ENCODE results near the gene SHISA5. TPM values are rescaled to one million over a fixed set of nuclear protein-coding genes. Genes with fewer than 3 reads are reported as not detected.
A peak's percentile ranks its signal among the peaks of the same experiment; 100 is the strongest.

The SHISA5 gene
- polyA plus RNA-seq, 4 donors = 68.2 to 220 (median 106) TPM

- no peak overlapping the region for H3K27ac ChIP-seq (ENCODE audit: low read depth in 1 of 3, low read length in 2 of 3)
- FAIRE-seq = no peak
- H3K36me3 ChIP-seq (ENCODE audit: control insufficient read depth in 3 of 3, insufficient read depth in 2 of 3, low read depth in 1 of 3, low read length in 3 of 3) = peaks cover 0 to 45% (median 3%) of the 10 kb centered on the region in 3 donors
- no peaks in the 10 kb centered on the region for H3K9me3 ChIP-seq (ENCODE audit: control insufficient read depth in 2 of 2, insufficient read depth in 1 of 2, low read depth in 1 of 2, low read length in 1 of 2)
- H3K27me3 ChIP-seq (ENCODE audit: control insufficient read depth in 3 of 3, insufficient read depth in 3 of 3, low read length in 3 of 3) = no peaks in the 10 kb centered on the region
- WGBS, 3 donors = 64 to 80% (median 71%) methylated on average over 12 of the region's 12 CpGs
- no peak for DNase-seq
- no peaks in the 10 kb centered on the region for H3K4me1 ChIP-seq (ENCODE audit: control insufficient read depth in 3 of 3, insufficient read depth in 2 of 3, low read depth in 1 of 3, low read length in 2 of 3)
- H3K4me3 ChIP-seq (ENCODE audit: low read depth in 1 of 3, low read length in 3 of 3) = no peak overlapping the region
Observed at GRCh38 chr3:48518638-48519276, 14.8 kb upstream of the SHISA5 start.

- Histone ChIP-seq H3K27me3 (ENCODE audit: control insufficient read depth in 3 of 3, insufficient read depth in 3 of 3, low read length in 3 of 3) (no peaks in the 10 kb centered on the region), H3K9me3 (ENCODE audit: control insufficient read depth in 2 of 2, insufficient read depth in 1 of 2, low read depth in 1 of 2, low read length in 1 of 2) (no peaks in the 10 kb centered on the region), H3K36me3 (ENCODE audit: control insufficient read depth in 3 of 3, insufficient read depth in 2 of 3, low read depth in 1 of 3, low read length in 3 of 3) (peaks cover 0 to 42% (median 3%) of the 10 kb centered on the region in 3 donors), H3K4me1 (ENCODE audit: control insufficient read depth in 3 of 3, insufficient read depth in 2 of 3, low read depth in 1 of 3, low read length in 2 of 3) (no peaks in the 10 kb centered on the region), H3K4me3 (ENCODE audit: low read depth in 1 of 3, low read length in 3 of 3) (no peak overlapping the region), H3K27ac (ENCODE audit: low read depth in 1 of 3, low read length in 2 of 3) (no peak overlapping the region)
- FAIRE-seq (no peak), DNase-seq (no peak)
- WGBS, 3 donors = 89 to 93% (median 90%) methylated on average over 6 of the region's 6 CpGs
Observed at GRCh38 chr3:48518069-48518468, 14.1 kb upstream of the SHISA5 start.

- H3K9me3 ChIP-seq (ENCODE audit: control insufficient read depth in 2 of 2, insufficient read depth in 1 of 2, low read depth in 1 of 2, low read length in 1 of 2) = no peaks in the 10 kb centered on the region
- peaks cover 0 to 32% (median 3%) of the 10 kb centered on the region in 3 donors for H3K36me3 ChIP-seq (ENCODE audit: control insufficient read depth in 3 of 3, insufficient read depth in 2 of 3, low read depth in 1 of 3, low read length in 3 of 3)
- DNase-seq (no peak), FAIRE-seq (no peak)
- no peak overlapping the region for H3K27ac ChIP-seq (ENCODE audit: low read depth in 1 of 3, low read length in 2 of 3)
- H3K4me3 ChIP-seq (ENCODE audit: low read depth in 1 of 3, low read length in 3 of 3) = no peak overlapping the region
- H3K4me1 ChIP-seq (ENCODE audit: control insufficient read depth in 3 of 3, insufficient read depth in 2 of 3, low read depth in 1 of 3, low read length in 2 of 3) = no peaks in the 10 kb centered on the region
- H3K27me3 ChIP-seq (ENCODE audit: control insufficient read depth in 3 of 3, insufficient read depth in 3 of 3, low read length in 3 of 3) = no peaks in the 10 kb centered on the region
- 67 to 77% (median 70%) methylated on average over 8 of the region's 8 CpGs for WGBS, 3 donors
Observed at GRCh38 chr3:48516571-48516970, 12.6 kb upstream of the SHISA5 start.

- FAIRE-seq (no peak), DNase-seq (no peak)
- Histone ChIP-seq H3K36me3 (ENCODE audit: control insufficient read depth in 3 of 3, insufficient read depth in 2 of 3, low read depth in 1 of 3, low read length in 3 of 3) (peaks cover 0 to 19% (median 3%) of the 10 kb centered on the region in 3 donors), H3K27ac (ENCODE audit: low read depth in 1 of 3, low read length in 2 of 3) (no peak overlapping the region), H3K4me1 (ENCODE audit: control insufficient read depth in 3 of 3, insufficient read depth in 2 of 3, low read depth in 1 of 3, low read length in 2 of 3) (no peaks in the 10 kb centered on the region), H3K9me3 (ENCODE audit: control insufficient read depth in 2 of 2, insufficient read depth in 1 of 2, low read depth in 1 of 2, low read length in 1 of 2) (no peaks in the 10 kb centered on the region), H3K27me3 (ENCODE audit: control insufficient read depth in 3 of 3, insufficient read depth in 3 of 3, low read length in 3 of 3) (no peaks in the 10 kb centered on the region), H3K4me3 (ENCODE audit: low read depth in 1 of 3, low read length in 3 of 3) (no peak overlapping the region)
- WGBS, 3 donors = 75 to 83% (median 80%) methylated on average over 8 of the region's 8 CpGs
Observed at GRCh38 chr3:48514431-48515227, 10.7 kb upstream of the SHISA5 start.

DNA sequence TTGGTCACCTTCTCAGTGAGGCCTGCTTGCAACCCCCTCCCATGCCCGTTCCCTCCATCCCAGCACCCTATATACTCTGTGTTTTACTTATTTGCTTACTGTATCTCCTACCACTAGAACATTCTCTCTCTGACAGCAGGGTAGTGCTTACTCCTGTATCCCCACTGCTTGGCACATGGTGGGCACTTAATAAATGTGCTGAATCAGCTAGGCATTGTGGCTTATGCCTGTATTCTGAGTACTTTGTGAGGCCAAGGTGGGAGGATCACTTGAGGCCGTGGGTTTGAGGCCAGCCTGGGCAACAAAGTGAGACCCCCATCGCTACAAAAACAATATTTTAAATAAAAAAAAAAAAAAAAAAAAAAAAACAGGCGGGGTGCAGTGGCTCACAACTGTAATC, 7.6 kb upstream of the SHISA5 start:
- WGBS, 3 donors = 73 to 85% (median 85%) methylated on average over 3 to 4 of the region's 4 CpGs

GRCh38 chr3:48507256-48508061, 3.5 kb upstream of the SHISA5 start:
- H3K27me3 ChIP-seq (ENCODE audit: control insufficient read depth in 3 of 3, insufficient read depth in 3 of 3, low read length in 3 of 3) = no peaks in the 10 kb centered on the region
- FAIRE-seq = no peak

More for the DNA sequence above, 7.6 kb upstream of the SHISA5 start:
- no peaks in the 10 kb centered on the region for H3K27me3 ChIP-seq (ENCODE audit: control insufficient read depth in 3 of 3, insufficient read depth in 3 of 3, low read length in 3 of 3)
- no peak overlapping the region for H3K4me3 ChIP-seq (ENCODE audit: low read depth in 1 of 3, low read length in 3 of 3)
- DNase-seq = no peak
- H3K4me1 ChIP-seq (ENCODE audit: control insufficient read depth in 3 of 3, insufficient read depth in 2 of 3, low read depth in 1 of 3, low read length in 2 of 3) = no peaks in the 10 kb centered on the region
- no peak for FAIRE-seq
- H3K9me3 ChIP-seq (ENCODE audit: control insufficient read depth in 2 of 2, insufficient read depth in 1 of 2, low read depth in 1 of 2, low read length in 1 of 2) = no peaks in the 10 kb centered on the region
- no peak overlapping the region for H3K27ac ChIP-seq (ENCODE audit: low read depth in 1 of 3, low read length in 2 of 3)
- no peaks in the 10 kb centered on the region for H3K36me3 ChIP-seq (ENCODE audit: control insufficient read depth in 3 of 3, insufficient read depth in 2 of 3, low read depth in 1 of 3, low read length in 3 of 3)

GRCh38 chr3:48505968-48506504, 2.1 kb upstream of the SHISA5 start:
- Histone ChIP-seq H3K27me3 (ENCODE audit: control insufficient read depth in 3 of 3, insufficient read depth in 3 of 3, low read length in 3 of 3) (no peaks in the 10 kb centered on the region), H3K4me1 (ENCODE audit: control insufficient read depth in 3 of 3, insufficient read depth in 2 of 3, low read depth in 1 of 3, low read length in 2 of 3) (peaks cover 3 to 24% (median 6%) of the 10 kb centered on the region in 3 donors), H3K9me3 (ENCODE audit: control insufficient read depth in 2 of 2, insufficient read depth in 1 of 2, low read depth in 1 of 2, low read length in 1 of 2) (no peaks in the 10 kb centered on the region), H3K27ac (ENCODE audit: low read depth in 1 of 3, low read length in 2 of 3) (no peak overlapping the region), H3K4me3 (ENCODE audit: low read depth in 1 of 3, low read length in 3 of 3) (no peak overlapping the region), H3K36me3 (ENCODE audit: control insufficient read depth in 3 of 3, insufficient read depth in 2 of 3, low read depth in 1 of 3, low read length in 3 of 3) (peaks cover 0 to 3% (median 0%) of the 10 kb centered on the region in 3 donors)
- no peak for FAIRE-seq
- no peak for DNase-seq
- 84 to 95% (median 95%) methylated on average over 6 of the region's 6 CpGs for WGBS, 3 donors

More at GRCh38 chr3:48507256-48508061, 3.5 kb upstream of the SHISA5 start:
- Histone ChIP-seq H3K4me3 (ENCODE audit: low read depth in 1 of 3, low read length in 3 of 3) (no peak overlapping the region), H3K4me1 (ENCODE audit: control insufficient read depth in 3 of 3, insufficient read depth in 2 of 3, low read depth in 1 of 3, low read length in 2 of 3) (peaks cover 3 to 24% (median 6%) of the 10 kb centered on the region in 3 donors), H3K27ac (ENCODE audit: low read depth in 1 of 3, low read length in 2 of 3) (peak overlapping the region in 1 of 3 donors; percentile 29), H3K36me3 (ENCODE audit: control insufficient read depth in 3 of 3, insufficient read depth in 2 of 3, low read depth in 1 of 3, low read length in 3 of 3) (no peaks in the 10 kb centered on the region), H3K9me3 (ENCODE audit: control insufficient read depth in 2 of 2, insufficient read depth in 1 of 2, low read depth in 1 of 2, low read length in 1 of 2) (no peaks in the 10 kb centered on the region)
- 16 to 33% (median 19%) methylated on average over 10 of the region's 10 CpGs for WGBS, 3 donors
- peak; percentile 73 to 74 for DNase-seq

- DNase-seq (no peak), FAIRE-seq (no peak)
- H3K4me3 ChIP-seq (ENCODE audit: low read depth in 1 of 3, low read length in 3 of 3) = no peak overlapping the region
- H3K36me3 ChIP-seq (ENCODE audit: control insufficient read depth in 3 of 3, insufficient read depth in 2 of 3, low read depth in 1 of 3, low read length in 3 of 3) = peaks cover 0 to 11% (median 0%) of the 10 kb centered on the region in 3 donors
- peak overlapping the region in 1 of 3 donors; percentile 93 for H3K27ac ChIP-seq (ENCODE audit: low read depth in 1 of 3, low read length in 2 of 3)
- 80 to 93% (median 88%) methylated on average over 2 of the region's 2 CpGs for WGBS, 3 donors
- no peaks in the 10 kb centered on the region for H3K9me3 ChIP-seq (ENCODE audit: control insufficient read depth in 2 of 2, insufficient read depth in 1 of 2, low read depth in 1 of 2, low read length in 1 of 2)
- H3K4me1 ChIP-seq (ENCODE audit: control insufficient read depth in 3 of 3, insufficient read depth in 2 of 3, low read depth in 1 of 3, low read length in 2 of 3) = peaks cover 3 to 24% (median 6%) of the 10 kb centered on the region in 3 donors
- H3K27me3 ChIP-seq (ENCODE audit: control insufficient read depth in 3 of 3, insufficient read depth in 3 of 3, low read length in 3 of 3) = no peaks in the 10 kb centered on the region
Observed at GRCh38 chr3:48505146-48505545, 1.2 kb upstream of the SHISA5 start.

Data from small intestine (tissue), 7 donors.